Stimulated activated naive CD4-positive, alpha-beta T cell treated with Interleukin-2 at 50 U/mL for 16 hours (primary cell): ENCODE data around the gene IDI1.
"Not testable (repeated sequence)": the region's sequence is repeated elsewhere in the genome, so short reads cannot be mapped to it uniquely, and the experiment has no call there.

Experiments used
- DNase-seq: peaks from one replicate; lab custom pipeline; 2025; lab: John Stamatoyannopoulos, UW

Gene IDI1

DNA sequence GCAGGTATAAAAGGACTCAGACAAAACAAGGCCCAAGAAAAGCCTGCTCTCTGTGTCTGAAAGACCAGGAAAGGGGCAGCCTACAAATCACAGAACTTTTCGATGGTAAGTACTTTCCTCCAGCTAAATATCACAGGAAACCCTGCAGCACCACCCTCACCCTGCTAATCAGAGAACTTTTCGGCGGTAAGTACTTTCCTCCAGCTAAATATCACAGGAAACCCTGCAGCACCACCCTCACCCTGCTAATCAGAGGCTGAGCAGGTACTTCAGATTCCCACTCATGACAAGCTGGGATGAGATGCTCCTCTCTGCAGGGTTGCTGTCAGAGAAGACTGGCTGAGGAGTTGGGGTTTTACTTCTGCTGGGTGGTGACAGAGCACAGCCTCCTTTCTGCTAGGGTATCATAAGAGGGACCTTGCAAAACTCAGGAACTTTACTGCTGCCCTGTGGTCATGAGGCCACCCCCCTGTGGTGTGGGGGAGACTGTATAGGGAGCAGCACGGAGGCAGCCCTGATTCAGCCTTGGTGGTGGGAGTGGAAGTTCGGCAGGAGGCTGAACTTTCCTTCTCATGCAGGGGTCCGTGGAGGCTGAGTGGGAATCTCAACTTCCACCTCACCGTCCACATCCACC lies 14.4 kb upstream of the IDI1 start:
- DNase-seq: no peak

DNA sequence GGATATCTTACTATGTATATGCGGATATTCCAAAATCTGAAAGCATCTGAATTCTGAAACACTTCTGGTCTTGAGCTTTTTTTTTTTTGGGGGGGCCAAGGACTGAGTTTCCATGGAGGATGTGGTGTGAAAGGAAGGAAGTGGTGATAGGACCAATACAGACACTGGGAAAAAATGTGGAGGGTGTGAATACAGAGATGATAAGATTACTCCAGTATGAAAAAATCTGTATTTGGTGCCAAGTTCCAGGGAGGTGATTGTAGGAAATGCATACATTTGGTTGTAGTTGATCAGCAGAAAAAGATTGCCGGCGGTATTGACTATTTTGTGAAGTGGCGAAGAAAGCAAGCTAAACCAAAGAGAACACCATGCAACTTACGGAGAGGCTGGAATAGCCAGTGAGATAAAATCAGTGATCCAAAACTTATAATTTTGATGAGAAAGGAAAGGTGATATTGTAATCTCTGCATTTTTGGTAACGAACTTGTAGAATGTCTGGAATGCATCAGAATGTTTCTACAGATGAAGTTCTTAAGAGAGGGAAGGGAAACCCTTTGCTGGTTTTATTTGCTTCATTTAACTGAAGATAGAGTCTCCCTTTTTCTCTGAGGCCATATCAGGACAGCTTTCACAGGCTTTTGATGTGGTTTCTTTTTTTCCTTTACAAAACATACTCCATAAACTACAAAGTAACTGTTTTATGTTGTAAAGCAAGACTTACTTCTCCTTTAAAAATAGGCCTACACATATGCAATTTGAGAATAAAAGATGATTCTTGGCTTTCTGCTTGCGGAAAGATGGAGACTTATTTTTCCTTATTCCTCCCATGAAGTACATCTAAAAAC lies 13.2 kb upstream of the IDI1 start:
- DNase-seq: no peak

DNA sequence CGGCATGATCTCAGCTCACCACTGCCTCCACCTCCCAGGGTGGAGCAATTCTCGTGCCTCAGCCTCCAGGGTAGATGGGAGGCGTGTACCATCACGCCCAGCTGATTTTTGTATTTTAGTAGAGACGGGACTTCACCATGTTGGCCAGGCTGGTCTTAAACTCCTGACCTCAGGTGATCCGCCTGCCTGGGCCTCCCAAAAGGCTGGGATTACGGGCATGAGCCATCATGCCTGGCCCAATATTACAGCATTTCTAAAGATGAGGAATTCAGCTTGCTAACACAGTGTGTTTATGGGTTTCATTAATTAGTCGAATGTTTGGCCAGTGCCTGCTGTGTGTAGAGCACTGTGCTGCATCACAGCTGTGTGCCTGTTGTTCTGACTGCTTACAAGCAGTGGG lies 11.0 kb upstream of the IDI1 start:
- DNase-seq: no peak

DNA sequence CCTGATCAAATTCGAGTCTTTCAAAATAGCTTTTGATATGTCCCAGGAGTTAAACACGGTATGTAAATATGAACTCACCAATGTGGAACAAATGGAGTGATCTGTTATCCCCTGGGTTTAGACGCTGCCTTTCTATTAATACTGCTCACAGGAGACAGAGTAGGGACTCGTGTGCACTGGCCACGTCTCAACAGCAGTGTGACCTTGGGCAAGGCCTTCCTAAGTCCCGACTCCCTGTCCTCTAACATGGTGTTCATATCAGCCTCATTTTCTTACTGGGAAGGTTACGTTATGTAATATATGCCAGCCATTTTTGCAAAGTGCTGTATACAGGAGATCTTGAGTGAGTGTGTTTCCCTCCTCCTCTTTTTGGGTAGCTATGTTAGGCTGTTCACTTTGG lies 9.1 kb upstream of the IDI1 start:
- no peak for DNase-seq

DNA sequence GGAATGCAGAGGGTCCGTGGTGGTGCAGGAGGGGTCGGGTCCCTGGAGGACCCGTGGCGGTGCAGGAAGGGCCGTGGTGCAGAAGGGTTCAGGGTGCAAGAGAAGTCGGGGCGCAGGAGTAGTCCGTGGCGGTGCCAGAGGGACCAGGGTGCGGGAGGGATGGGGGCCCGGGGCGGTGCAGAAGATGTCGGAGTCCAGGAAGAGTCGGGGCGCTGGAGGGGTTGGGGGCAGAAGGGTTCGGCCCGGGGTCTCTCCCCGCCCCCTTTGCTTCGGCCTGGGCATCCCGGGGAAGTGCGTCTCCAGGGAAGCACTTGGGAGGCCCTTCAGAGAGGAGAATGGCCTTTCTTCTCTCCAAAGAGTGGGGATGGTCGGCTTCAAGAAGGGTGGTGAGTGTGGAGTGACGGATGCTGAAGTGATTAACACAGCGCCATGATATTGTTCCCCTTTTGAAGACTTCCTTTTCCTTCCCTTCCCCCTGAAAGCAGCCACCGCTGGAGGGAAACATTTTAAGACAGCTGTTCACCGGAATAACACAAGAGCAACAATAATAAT lies 8.3 kb upstream of the IDI1 start:
- no peak for DNase-seq

DNA sequence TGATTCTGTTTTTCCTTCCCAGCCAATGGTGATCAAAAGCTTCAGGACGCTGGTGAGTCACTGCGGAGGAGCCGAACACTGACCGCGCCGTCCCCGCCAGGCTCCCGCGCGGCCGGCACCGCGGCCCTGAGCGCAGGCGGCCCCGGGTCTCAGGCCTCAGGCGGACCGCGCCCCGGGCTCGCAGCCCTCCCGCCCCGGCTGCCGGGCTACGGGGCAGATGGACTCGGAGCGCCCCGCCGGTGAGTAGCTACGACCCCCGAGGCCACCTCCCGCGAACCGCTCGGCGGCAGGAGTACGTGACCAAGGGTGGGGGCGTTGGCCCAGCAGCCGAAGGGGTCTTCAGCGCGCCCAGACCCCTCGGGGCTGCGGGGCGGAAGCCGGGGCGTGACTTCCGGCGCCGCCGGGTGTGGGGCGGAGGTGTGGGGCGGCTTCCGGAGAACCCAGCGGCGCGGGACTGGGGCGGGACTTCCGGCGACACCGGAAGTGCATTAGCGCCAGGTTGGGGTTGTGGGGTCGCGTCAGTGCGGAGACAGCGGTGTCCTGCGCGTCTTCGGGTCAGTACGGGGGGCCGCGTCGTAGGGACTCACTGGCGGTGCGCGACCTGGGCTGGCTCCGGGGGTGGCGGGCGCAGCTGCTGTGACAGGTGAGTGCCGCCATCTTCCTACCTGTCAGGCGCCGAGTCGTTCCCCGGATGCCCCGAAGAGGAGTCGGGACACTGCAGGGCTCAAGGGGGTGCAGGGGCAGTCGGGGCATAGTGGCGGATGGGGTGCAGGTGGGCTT lies 7.6 kb upstream of the IDI1 start, which contains the start of gene WDR37:
WDR37 (plus strand) TSS at position 60 of the 780 bp plus-strand sequence. CDS start 15,771 bp downstream, outside the sequence.
- peak; percentile 87 for DNase-seq

DNA sequence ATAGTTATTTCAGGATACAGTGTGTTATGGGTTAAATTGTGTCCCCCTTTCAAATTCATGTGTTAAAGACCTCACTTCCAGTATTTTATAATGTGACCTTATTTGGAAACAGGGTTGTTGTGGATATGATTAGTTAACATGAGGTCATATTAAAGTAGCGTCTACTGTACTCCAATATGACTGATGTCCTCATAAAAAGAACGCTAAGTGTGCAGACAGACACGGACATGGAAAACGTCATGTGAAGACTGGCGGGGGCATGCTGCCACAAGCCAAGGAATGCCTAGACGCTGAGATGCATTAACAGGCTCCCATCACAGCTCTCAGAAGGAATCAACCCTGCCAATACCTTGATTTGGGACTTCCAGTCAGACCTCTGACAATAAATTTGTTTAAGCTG lies 5.8 kb upstream of the IDI1 start:
- no peak for DNase-seq

DNA sequence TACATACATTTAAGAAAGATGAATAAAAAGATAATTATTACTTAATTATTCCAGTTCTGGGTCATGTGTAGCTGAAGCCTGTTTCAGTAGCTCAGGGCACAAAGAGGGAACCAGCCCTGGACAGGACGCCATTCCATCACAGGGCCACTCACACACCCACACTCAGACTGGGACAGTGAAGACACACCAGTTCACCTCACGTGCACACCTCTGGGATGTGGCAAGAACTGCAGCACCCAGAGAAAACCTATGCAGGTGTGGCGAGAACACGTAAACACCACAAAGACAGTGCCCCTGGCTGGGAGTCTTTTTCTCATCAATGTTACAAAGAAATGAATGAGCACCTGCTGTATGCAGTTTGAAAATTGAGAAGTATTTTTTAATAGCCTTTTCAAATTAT lies 1.6 kb upstream of the IDI1 start:
- peak; percentile 33 for DNase-seq

DNA sequence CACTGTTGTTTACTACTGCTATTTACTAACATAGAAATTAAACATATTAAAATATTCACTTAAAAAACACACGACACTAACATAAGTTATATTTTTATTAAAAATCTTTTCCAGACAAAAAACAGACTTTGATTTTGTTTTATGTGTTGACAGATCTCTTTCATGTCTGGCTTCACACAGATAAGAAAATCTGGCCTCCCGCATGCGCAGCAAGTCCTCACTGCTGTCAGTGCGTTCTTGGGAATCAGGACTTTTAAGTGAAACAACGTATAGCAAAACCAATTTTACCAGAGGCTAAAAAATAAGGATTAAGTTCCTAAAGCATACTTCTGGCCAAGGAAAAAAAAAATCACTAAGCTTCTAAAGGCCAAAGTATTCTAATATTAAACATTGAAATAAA lies 1.2 kb upstream of the IDI1 start:
- no peak for DNase-seq

DNA sequence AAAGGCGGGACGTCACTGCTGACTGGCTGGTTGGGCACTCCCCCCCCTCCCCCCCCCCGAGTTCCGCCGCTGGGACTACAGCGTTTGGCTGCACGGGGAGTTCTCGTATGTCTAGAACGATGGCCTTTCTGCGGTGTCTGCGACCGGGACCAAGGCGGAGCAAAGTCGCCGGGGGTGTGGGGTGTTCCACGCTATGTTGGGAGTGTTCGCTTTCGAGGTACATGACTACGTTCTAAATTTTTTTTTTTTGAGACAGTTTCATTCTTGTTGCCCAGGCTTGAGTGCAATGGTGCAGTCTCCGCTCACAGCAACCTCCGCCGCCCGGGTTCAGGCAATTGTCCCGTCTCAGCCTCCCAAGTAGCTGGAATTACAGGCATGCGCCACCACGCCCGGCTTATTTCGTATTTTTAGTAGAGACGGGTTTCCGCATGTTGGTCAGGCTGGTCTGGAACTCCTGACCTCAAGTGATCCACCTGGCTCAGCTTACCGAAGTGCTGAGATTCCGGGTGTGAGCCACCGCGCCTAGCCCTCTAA lies 573 bp upstream of the IDI1 start:
- no peak for DNase-seq

DNA sequence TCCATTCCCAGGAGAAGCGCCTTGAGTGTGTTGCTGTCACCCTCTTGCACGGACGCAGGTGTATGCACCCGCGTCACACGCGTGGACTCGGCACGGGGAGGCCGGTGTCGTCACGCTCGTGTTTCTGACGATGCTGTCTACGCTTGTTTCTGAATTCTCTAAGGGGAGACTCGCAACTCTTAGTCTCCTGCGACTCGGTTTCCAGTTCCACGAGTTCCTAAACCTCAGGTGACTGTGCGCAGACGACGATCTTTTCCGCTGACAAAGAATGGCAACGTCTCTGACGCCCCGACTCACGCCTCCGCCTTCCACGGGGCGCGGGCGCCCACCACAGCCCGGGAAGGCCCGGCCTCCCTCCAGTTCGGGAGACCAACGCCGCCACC lies 579 bp downstream of the IDI1 start:
- DNase-seq: peak; percentile 82

DNA sequence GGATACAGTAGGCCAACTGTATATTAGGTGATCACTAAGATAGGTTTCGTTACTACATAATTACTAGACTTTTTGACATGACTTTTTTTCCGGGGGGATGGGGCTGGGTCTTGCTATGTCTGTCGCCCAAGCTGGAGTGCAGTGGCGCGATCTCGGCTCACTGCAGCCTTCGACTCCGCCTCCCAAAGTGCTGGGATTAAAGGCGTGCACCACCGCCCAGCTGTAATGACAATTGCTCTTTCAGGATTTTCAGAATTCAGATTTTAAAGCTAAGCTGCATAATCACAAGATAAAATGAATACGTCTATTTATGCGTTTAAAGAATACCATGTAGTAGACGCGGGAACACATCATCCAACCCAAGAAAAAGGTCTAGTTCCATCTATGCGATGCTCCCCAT lies 982 bp downstream of the IDI1 start:
- no peak for DNase-seq

DNA sequence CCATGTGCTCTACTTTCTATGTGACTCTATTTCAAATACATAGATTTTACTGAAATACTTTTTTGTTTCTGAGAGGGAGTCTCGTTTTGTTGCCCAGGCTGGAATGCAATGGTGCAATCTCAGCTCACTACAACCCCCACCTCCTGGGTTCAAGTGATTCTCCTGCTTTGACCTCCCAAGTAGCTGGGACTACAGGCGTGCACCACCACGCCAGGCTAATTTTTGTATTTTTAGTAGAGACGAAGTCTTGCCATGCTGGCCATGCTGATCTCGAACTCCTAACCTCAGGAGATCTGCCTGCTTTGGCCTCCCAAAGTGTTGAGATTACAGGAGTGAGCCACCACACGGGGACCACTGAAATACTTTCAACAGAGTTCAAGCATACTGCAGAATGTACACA lies 3.5 kb downstream of the IDI1 start:
- no peak for DNase-seq

DNA sequence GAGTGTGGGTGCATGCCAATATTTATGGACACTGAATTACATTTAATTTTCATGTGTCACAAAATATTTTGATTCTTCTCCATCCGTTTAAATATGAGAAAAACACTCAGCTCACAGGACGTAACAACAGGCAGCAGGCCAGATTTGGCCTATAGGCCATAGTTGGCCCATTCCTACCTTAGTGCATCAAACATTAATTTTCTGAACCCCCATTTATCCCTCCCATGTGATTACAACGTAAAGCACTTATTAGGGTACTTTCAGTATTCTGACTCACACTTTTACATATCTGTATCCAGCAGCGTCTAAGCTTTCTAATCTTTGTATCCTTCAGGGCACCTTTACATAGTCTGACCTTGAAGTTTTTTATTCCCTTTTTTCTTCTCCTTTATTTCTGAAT lies 4.0 kb downstream of the IDI1 start:
- no peak for DNase-seq

DNA sequence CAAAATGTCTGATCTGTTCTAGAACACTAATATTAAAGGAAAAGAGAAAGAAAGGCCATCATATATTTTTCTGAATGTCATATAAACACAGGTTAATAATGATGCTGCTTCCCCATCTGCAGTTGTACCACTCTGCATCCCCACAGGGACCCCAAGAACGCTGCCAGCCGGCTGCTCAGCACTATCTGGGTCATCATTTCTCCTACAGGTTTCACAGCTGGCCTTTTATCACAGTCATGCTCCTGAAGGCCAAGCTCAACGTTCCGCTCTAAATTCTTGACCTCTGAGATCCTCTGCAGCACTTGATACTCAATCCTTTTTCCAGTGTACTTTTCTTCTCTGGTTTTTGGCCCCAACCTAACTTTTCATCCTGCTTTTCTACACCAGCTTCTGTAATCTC lies 4.8 kb downstream of the IDI1 start:
- DNase-seq: no peak

DNA sequence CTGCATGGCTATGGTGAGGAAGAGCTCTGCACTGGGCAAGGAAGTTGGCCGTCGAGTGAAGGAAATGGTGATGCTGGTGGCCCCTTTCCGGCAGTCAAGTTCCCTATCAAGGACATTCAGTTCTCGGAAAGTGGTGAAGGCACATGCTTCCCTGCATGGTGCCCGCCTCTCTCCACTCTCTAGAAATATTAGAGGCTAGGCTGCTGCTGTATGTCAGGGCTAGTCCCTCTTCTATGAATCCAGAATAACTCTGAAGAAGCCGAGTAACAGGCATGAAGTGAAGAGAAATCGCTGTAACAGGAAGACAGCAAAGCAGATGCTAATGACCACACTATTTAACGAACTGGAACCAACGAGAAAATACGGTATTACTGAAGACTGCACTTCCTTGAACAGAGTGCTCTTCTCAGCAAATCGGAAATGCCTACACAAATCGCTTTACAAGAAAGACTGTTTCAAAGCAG lies 5.4 kb downstream of the IDI1 start:
- DNase-seq: no peak

DNA sequence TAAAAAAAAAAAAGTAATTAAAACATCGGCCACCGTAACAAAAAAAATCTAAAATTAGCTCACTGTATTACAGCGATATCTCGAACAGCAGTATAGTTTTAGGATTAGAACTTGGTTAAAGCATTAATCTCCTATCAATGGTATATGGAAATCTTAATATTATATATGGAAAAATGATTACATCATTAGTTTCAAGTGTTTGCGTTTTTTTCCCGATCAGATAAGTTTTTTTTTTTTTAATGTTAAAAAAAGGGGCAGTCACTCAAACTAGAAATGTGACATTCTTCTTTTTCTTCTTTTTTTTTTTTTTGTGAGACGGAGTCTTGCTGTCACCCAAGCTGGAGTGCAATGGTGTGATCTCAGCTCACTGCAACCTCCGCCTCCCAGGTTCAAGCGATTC lies 7.4 kb downstream of the IDI1 start:
- no peak for DNase-seq

DNA sequence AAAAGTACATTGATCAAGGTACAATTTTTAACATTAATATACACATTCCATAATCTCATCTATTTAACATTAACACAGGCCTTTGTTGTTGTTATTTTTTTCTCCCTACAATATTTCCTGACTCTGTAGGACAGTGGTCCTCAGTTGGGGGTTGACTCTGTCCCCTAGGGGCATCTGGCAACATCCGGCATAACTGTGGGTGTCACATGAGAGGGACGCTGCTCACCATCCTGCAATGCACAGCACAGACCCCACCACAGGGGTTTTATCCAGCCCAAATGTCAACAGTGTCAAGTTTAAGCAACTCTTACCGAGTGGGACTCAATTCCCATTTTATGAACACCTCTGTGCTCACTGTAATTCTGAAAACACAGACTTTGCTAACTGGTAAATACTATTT lies 8.8 kb downstream of the IDI1 start:
- no peak for DNase-seq

DNA sequence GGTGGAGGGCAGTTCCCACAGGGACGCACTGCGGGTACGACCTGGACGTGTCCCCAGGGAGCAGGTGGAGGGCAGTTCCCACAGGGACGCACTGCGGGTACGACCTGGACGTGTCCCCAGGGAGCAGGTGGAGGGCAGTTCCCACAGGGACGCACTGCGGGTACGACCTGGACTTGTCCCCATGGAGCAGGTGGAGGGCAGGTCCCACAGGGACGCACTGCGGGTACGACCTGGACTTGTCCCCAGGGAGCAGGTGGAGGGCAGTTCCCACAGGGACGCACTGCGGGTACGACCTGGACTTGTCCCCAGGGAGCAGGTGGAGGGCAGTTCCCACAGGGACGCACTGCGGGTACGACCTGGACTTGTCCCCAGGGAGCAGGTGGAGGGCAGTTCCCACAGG lies 10.2 kb downstream of the IDI1 start:
- not testable (repeated sequence) for DNase-seq

DNA sequence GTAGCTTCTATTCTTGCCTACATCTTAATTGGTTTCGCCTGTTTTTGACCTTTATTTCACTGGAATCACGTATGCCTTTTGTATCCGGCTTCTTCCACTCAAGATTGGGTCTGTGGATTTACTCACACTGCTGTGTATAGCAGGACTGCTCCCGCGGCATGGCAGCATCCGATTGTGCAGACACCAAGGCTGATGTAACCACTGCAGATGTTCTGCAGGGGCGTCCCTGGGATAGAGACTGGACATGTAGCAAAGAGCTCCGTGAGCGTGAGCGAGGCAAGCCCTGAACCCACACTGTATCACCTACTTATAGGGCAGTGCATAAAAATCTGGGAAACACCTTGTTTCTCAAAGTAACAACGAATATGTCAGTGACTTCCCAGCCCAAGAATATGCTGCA lies 11.8 kb downstream of the IDI1 start:
- no peak for DNase-seq

DNA sequence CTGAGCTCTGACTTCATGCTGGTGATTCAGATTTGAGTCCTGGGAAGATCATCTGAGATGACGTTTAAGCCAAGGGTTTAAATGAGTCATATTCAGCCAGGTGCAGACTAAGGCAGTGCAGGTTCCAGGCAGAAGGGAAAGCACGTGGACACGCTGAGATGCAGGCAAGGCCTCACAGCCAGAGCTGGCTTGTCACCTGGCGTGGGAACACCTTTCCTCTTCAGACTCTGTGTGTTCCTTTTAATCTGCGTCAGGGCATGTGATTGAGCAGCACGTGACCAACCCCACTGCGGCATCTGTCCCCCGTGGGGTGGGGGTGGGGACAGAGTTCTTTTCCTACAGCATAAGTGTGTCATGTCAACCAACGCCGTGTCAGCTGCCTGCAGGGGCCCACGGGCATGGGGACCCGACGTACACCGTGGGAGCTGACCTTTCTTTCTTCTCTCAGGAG lies 12.6 kb downstream of the IDI1 start:
- peak; percentile 7 for DNase-seq

DNA sequence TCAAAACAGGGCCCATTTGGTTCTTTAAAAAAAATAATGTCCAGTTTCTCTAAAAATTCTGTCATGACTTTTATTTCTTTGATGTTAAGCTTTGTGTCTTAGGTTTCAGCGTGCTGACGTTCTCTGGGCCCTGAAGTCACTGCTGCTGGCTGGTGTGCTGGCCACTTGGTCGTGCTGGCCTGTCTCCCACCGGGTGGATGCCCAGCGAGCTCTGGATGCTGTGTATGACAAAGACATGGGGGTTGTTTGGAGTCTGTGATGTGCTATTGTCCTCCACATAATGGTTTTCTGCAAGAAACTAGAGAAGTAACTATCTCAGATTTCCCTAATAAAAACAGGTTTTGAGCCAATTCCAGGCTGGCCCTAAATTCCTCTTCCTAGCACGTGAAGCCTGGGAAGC lies 13.7 kb downstream of the IDI1 start:
- no peak for DNase-seq
